HS-27A (cell line): ENCODE measurements around the gene CAPN13.

Experiments
- DNase-seq: peaks from one replicate; pipeline ENCODE4 v3.0.0-alpha.2; 2012; ENCODE audit warnings: low read depth, missing footprints

The CAPN13 gene

DNA sequence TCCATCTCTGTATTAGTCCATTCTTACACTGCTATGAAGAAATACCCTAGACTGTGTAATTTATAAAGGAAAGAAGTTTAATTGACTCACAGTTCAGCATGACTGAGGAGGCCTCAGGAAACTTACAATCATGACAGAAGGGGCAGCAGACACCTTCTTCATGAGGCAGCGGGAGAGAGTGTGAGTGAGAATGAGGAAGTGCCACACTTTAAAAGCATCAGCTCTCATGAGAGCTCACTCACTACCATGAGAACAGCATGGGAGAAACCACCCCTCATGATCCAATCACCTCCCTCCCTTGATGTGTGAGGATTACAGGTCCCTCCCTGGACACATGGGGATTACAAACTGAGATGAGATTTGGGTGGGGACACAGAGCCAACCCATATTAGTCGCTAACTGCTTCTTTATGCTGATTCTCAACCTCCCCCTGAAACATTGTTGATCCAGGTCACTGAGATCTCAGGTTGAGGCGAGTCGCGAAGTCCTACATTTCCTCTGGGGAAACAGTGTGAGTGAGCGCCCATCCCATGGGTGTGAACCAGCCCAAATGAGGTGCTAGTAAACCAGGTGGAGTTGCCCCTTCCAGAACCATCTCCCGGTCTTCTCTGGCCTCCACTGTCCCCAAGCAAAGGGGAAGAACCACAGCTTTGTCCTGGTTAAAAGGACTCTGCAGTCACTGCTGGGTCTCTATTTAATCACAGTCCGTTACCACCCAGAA, 123.8 kb downstream of the CAPN13 start:
- DNase-seq = no peak

DNA sequence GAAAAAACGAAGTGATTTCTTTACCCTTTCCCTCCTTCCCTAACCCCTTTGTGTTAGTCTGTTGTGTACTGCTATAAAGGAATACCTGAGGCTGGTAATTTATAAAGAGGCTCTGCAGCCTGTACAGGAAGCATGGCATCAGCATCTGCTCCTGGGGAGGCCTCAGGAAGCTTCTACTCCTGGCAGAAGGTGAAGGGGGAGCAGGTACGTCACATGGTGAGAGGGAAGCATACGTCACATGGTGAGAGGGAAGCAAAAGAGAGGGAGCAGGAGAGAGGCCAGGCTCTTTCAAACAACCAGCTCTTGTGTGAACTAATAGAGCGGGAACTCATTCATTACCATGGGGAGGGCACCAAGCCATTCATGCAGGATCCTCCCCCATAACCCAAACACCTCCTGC, 126.2 kb downstream of the CAPN13 start:
- DNase-seq = no peak

DNA sequence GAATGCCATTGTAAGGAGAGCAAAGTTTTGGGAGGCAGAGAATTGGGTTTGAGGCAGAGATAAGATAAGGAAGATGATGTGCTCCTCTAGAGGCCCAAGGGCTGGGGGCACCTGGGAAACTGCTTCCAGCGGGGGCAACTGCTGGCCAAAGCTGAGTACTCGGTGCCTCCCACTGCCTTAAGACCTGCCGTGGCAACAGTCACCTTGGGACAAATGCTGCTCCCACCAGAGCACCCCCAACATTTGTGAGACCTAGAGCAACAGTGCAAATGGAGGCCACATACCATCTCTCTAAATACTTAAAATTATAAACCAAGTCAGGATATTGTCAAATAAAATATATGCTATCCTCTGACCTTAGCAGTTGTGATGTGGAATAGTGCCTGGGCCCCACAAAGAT, 127.1 kb downstream of the CAPN13 start:
- no peak for DNase-seq

DNA sequence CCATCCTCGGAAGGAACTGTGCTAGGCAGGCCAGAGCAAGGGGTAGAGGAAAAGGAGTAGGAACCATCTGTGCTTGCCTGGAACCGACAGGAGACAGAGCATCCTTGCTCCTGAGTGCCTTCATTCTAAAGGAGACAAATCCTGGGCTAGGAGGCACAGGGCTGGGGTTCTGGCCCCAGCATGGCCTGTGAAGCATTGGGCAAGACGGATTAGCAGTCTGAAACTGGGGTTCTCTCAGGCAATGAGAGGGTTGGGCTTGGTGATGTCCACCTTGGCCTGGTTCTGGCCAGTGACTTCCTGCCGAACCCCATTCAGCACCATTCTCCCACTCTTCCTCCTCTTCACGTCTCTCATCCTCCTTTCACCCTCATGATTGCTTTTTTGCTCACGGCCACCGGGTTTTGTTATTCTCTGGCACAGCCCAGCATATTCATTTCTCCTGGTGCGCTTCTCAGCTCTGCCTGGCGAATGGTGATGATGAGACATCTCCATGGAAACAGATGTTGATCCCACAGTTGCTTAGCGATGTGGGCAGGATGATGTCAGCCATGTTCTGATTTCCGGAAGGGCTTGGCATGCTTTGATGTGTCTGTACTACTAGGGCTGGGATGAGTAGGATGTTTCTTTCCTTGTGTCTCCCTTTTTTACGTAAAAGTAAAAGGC, 127.7 kb downstream of the CAPN13 start:
- no peak for DNase-seq

DNA sequence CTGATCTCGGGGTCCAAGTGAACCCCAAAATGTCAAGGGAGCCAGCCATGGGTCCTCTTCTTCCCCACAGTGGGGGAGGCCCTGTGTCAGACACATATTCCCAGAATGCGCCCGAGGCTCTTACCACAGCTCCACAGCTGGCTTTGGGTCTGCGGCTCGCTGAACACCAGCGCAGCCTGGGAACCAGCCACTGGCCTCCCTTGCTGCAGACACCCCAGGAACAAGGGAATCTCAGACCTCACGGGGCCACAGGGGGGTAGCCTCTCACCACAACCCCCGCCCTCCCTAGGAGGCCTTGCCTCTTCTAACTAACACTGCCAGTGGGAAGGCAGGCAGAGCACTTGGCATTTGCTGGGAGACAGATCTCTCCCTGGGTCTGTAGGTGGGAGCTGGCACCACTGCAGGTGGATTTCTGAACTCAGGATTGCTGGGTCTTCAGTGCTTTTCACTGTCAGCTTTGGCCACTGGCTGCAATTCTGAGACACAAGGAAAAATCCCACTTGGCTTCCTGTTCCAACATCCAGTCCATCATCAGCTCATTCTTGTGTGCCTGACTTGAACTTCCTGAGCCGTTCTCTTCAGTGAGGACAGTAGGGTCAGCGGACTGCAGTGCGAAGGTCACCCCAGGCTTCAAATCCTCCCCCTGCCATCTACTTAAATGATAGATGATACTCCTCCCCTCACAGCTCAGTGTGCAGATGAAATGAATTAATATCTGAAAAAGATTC, 128.7 kb downstream of the CAPN13 start:
- no peak for DNase-seq

DNA sequence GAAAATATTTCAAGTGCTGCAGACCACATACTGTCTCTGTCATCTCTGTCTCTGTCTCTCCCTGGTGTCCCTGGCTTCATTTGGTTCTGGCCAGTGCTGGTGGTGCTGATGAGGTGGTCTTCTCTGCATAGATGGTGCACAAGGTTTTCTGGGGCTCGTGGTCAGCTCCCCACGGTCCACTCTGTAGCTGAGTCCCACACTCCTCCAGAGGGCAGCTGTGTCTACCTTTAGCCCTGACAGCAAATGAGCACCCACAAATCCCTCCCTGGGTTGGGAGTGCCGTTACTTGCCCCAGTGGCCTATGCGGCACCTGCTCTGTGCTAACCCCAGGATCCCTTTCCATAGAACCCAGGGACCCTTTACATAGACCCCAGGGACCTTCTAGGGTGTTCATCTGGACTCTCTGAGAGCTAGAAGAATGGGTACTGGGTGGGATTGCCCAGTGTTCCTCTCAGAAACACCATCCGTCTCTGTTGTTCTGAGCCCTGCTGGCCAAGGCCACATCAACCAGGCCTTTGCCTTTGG, 129.3 kb downstream of the CAPN13 start:
- no peak for DNase-seq

DNA sequence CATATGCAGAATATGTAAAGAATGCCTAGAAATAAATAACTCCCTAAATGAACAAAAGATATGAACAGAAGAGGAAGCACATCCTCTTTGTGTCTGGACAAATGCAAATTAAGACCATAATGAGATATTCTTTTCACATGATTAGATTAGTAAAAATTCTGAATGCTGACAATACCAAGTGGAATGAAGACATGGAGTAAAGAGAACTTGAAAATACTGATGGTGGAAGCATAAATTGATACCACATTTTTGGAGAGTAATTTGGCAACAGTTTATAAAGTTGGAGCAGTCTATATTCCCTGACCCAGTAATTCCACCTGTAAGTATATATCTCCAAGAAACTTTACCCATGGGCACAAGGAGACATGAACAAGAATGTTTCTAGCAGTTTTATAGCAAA, 130.0 kb downstream of the CAPN13 start:
- no peak for DNase-seq

DNA sequence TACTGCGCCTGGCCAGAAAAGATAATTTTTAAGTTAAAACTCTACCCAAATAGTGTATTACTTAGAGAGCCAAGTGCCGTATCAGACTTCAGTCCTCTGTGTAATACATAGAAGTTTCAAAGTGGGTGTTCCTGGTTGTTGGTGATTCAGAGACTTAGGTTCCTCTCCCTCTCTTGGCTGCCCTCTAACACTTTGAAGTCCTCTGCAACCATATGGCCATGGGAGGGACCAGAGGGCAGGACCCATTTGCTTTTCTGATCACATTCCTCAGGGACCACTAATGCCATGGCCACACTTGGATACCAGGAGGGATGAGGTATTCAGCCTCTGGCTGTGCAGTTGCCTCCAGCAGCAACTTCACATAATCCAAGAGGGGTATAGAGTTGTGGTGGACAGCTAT, 131.5 kb downstream of the CAPN13 start:
- DNase-seq = no peak

DNA sequence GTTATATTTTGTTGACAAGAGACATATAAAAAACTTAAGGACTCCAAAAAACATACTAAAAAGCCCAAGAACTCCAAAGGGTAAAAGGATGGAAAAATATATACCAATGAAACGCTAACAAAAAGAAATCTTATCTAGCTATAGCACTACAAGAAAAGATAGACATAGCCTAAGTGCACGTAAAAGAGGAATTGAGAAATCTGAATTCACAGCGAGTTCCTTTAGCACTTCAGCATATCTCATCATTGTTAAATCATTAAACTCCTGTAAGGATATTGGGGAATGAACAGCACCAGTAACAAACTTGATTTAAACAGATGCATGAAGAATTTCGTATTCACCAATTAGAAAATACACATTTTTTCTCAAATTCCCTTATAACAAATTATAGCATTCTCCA, 134.1 kb downstream of the CAPN13 start:
- DNase-seq = no peak
